ENCODE measurements around the gene LSM14A. TPM values are rescaled to one million over a fixed set of nuclear protein-coding genes. Genes with fewer than 3 reads are reported as not detected.
"Not testable (repeated sequence)": the region's sequence is repeated elsewhere in the genome, so short reads cannot be mapped to it uniquely, and the experiment has no call there.

LSM14A gene
- total RNA-seq, 2 experiments from 2014 or later = 120 to 129 TPM

DNA sequence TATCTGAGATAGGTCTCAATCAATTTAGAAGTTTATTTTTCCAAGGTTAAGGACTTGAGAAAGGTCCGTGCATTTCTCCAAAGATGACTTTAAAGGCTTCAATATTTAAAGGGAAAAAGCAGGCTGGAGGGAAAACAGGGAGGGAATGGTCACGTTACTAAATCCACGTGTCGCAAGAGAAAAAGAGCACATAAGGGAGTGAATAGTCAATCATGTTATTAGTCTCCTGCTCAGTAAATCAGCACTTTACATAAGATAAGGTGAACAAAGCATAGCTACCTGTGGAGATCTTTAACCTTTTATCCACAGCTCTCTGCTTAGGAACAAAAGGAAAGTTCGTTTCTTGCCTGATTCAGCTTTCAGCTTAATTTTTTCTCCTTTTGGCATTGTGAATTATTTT lies 31.3 kb upstream of the LSM14A start:
- H3K27ac Mint-ChIP-seq = no peak overlapping the region
- ChIA-PET CTCF (no interaction called here), POLR2A (no interaction called here)
- H3K36me3 Mint-ChIP-seq (ENCODE audit: low read depth) = no peaks in the 10 kb centered on the region
- H3K27me3 Mint-ChIP-seq = no peaks in the 10 kb centered on the region
- no peaks in the 10 kb centered on the region for H3K9me3 Mint-ChIP-seq
- no peak overlapping the region for H3K4me3 Mint-ChIP-seq
- no peak for DNase-seq
- no peaks in the 10 kb centered on the region for H3K4me1 Mint-ChIP-seq

- H3K27ac Mint-ChIP-seq = no peak overlapping the region
- POLR2A ChIA-PET = interaction anchor here (1.8 to 2.4 kb wide), 2 partner anchors 8 to 29 kb away, joined by 7 to 8 read pairs; partner anchors contain the start of gene LSM14A
Observed at GRCh38 chr19:34142440-34142839, 29.9 kb upstream of the LSM14A start.

GRCh38 chr19:34145741-34146202 lies 26.5 kb upstream of the LSM14A start:
- CTCF ChIA-PET = interaction anchor here (0.6 to 2.6 kb wide), 12 partner anchors 9 to 368 kb away, joined by 3 to 17 read pairs (median 4); partner anchors contain the start of gene LSM14A

More at GRCh38 chr19:34142440-34142839, 29.9 kb upstream of the LSM14A start:
- no peaks in the 10 kb centered on the region for H3K27me3 Mint-ChIP-seq
- no peaks in the 10 kb centered on the region for H3K4me1 Mint-ChIP-seq
- H3K9me3 Mint-ChIP-seq = no peaks in the 10 kb centered on the region
- no peaks in the 10 kb centered on the region for H3K36me3 Mint-ChIP-seq (ENCODE audit: low read depth)
- H3K4me3 Mint-ChIP-seq = no peak overlapping the region
- CTCF ChIA-PET = interaction anchor here (1.1 to 2.7 kb wide), 3 partner anchors 10 to 364 kb away, joined by 3 to 13 read pairs (median 5); no protein-coding TSS in a partner anchor
- no peak for DNase-seq

GRCh38 chr19:34148658-34149185 lies 23.6 kb upstream of the LSM14A start:
- no peaks in the 10 kb centered on the region for H3K36me3 Mint-ChIP-seq (ENCODE audit: low read depth)
- no peaks in the 10 kb centered on the region for H3K4me1 Mint-ChIP-seq
- POLR2A ChIA-PET = no interaction called here
- H3K27me3 Mint-ChIP-seq = no peaks in the 10 kb centered on the region
- H3K4me3 Mint-ChIP-seq = no peak overlapping the region
- no peak overlapping the region for H3K27ac Mint-ChIP-seq
- DNase-seq = no peak
- CTCF ChIA-PET = interaction anchor here (1.2 kb wide), 1 partner anchor 150 kb away, joined by 3 read pairs; no protein-coding TSS in a partner anchor
- H3K9me3 Mint-ChIP-seq = no peaks in the 10 kb centered on the region

More at GRCh38 chr19:34145741-34146202, 26.5 kb upstream of the LSM14A start:
- POLR2A ChIA-PET = interaction anchor here (1.0 kb wide), 1 partner anchor 11 kb away, joined by 5 read pairs; no protein-coding TSS in a partner anchor
- no peaks in the 10 kb centered on the region for H3K27me3 Mint-ChIP-seq
- no peaks in the 10 kb centered on the region for H3K9me3 Mint-ChIP-seq
- H3K27ac Mint-ChIP-seq = no peak overlapping the region
- no peaks in the 10 kb centered on the region for H3K4me1 Mint-ChIP-seq
- DNase-seq = peak; percentile 64
- H3K36me3 Mint-ChIP-seq (ENCODE audit: low read depth) = no peaks in the 10 kb centered on the region
- H3K4me3 Mint-ChIP-seq = no peak overlapping the region

DNA sequence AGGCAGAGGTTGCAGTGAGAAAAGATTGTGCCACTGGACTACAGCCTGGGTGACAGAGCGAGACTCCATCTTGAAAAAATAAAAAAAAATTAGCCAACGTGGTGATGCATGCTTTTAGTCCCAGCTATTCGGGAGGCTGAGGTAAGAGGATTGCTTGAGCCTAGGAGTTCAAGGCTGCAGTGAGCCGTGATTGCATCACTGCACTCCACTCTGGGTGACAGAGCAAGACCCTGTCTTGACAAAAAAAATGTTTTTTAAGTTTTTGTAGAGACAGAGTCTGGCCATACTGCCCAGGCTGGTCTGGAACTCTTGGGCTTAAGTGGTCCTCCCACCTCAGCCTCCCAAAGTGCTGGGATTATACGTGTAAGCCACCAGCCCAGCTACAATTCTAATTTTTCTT lies 22.4 kb upstream of the LSM14A start:
- CTCF ChIA-PET = interaction anchor here (1.0 kb wide), 1 partner anchor 372 kb away, joined by 3 read pairs; no protein-coding TSS in a partner anchor
- Mint-ChIP-seq H3K36me3 (ENCODE audit: low read depth) (no peaks in the 10 kb centered on the region), H3K4me1 (no peaks in the 10 kb centered on the region), H3K27me3 (no peaks in the 10 kb centered on the region), H3K27ac (no peak overlapping the region), H3K9me3 (no peaks in the 10 kb centered on the region), H3K4me3 (no peak overlapping the region)
- POLR2A ChIA-PET = no interaction called here
- no peak for DNase-seq

- Mint-ChIP-seq H3K27me3 (no peaks in the 10 kb centered on the region), H3K27ac (no peak overlapping the region), H3K4me3 (no peak overlapping the region), H3K4me1 (no peaks in the 10 kb centered on the region), H3K9me3 (no peaks in the 10 kb centered on the region), H3K36me3 (ENCODE audit: low read depth) (no peaks in the 10 kb centered on the region)
- DNase-seq = no peak
- CTCF ChIA-PET = interaction anchor here (1.0 kb wide), 1 partner anchor 372 kb away, joined by 3 read pairs; no protein-coding TSS in a partner anchor
- POLR2A ChIA-PET = no interaction called here
Observed at GRCh38 chr19:34150558-34150957, 21.7 kb upstream of the LSM14A start.

DNA sequence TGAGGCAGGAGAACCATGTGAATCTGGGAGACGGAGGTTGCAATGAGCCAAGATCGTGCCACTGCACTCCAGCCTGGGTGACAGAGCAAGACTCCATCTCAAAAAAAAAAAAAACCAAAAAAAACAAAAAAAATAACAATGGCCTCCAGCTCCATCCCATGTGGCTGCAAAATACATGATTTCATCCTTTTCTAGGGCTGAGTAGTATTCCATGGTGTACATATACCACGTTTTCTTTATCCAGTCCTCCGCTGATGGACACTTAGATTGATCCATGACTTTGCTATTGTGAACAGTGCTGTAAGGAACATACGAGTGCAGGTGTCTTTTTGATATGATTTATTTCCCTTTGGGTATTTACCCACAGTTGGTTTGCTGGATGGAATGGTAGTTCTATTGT lies 20.9 kb upstream of the LSM14A start:
- POLR2A ChIA-PET = no interaction called here
- DNase-seq = no peak
- Mint-ChIP-seq H3K4me3 (no peak overlapping the region), H3K27me3 (no peaks in the 10 kb centered on the region), H3K9me3 (no peaks in the 10 kb centered on the region), H3K4me1 (no peaks in the 10 kb centered on the region), H3K27ac (no peak overlapping the region), H3K36me3 (ENCODE audit: low read depth) (no peaks in the 10 kb centered on the region)
- CTCF ChIA-PET = no interaction called here

- POLR2A ChIA-PET = no interaction called here
- Mint-ChIP-seq H3K9me3 (no peaks in the 10 kb centered on the region), H3K27ac (no peak overlapping the region), H3K36me3 (ENCODE audit: low read depth) (no peaks in the 10 kb centered on the region), H3K4me3 (no peak overlapping the region), H3K4me1 (no peaks in the 10 kb centered on the region), H3K27me3 (no peaks in the 10 kb centered on the region)
- CTCF ChIA-PET = no interaction called here
- no peak for DNase-seq
Observed at GRCh38 chr19:34154401-34154800, 17.9 kb upstream of the LSM14A start.

GRCh38 chr19:34155686-34156085 lies 16.6 kb upstream of the LSM14A start:
- DNase-seq = no peak
- no peaks in the 10 kb centered on the region for H3K9me3 Mint-ChIP-seq
- H3K27ac Mint-ChIP-seq = no peak overlapping the region
- CTCF ChIA-PET = interaction anchor here (1.5 kb wide), 1 partner anchor 12 kb away, joined by 4 read pairs; no protein-coding TSS in a partner anchor
- H3K4me1 Mint-ChIP-seq = no peaks in the 10 kb centered on the region
- POLR2A ChIA-PET = interaction anchor here (3.3 kb wide), 1 partner anchor 17 kb away, joined by 13 read pairs; the partner anchor contains the start of gene LSM14A
- no peak overlapping the region for H3K4me3 Mint-ChIP-seq
- no peaks in the 10 kb centered on the region for H3K27me3 Mint-ChIP-seq
- H3K36me3 Mint-ChIP-seq (ENCODE audit: low read depth) = no peaks in the 10 kb centered on the region

GRCh38 chr19:34158966-34159365 lies 13.3 kb upstream of the LSM14A start:
- CTCF ChIA-PET; H3K36me3 Mint-ChIP-seq (ENCODE audit: low read depth); H3K4me3 Mint-ChIP-seq; DNase-seq; H3K9me3 Mint-ChIP-seq; H3K27ac Mint-ChIP-seq; H3K4me1 Mint-ChIP-seq; H3K27me3 Mint-ChIP-seq: not testable (repeated sequence)
- POLR2A ChIA-PET = interaction anchor here (3.3 kb wide), 1 partner anchor 14 kb away, joined by 13 read pairs; the partner anchor contains the start of gene LSM14A

DNA sequence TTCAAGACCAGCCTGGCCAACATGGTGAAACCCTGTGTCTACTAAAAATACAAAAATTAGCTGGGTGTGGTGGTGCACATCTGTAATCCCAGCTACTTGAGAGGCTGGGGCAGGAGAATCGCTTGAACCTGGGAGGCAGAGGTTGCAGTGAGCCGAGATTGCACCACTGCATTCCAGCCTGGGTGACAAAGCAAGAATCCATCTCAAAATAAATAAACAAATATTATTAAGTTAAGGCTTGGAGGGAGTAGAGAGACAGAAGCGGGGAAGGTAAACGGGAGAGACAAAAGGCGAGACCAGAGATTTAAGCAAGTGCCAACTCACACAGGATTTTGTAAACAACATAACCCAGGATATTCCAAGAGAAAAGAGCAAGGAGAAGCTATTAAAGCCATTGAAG lies 12.8 kb upstream of the LSM14A start:
- H3K27ac Mint-ChIP-seq, POLR2A ChIA-PET: not testable (repeated sequence)

GRCh38 chr19:34161902-34162301 lies 10.4 kb upstream of the LSM14A start:
- H3K36me3 Mint-ChIP-seq (ENCODE audit: low read depth); H3K27me3 Mint-ChIP-seq; H3K4me1 Mint-ChIP-seq; CTCF ChIA-PET; H3K9me3 Mint-ChIP-seq; H3K4me3 Mint-ChIP-seq; DNase-seq; H3K27ac Mint-ChIP-seq: not testable (repeated sequence)
- POLR2A ChIA-PET = interaction anchor here (2.1 kb wide), 1 partner anchor 10 kb away, joined by 7 read pairs; no protein-coding TSS in a partner anchor

More for the DNA sequence above, 12.8 kb upstream of the LSM14A start:
- H3K9me3 Mint-ChIP-seq; H3K4me3 Mint-ChIP-seq; DNase-seq; H3K27me3 Mint-ChIP-seq; H3K36me3 Mint-ChIP-seq (ENCODE audit: low read depth); H3K4me1 Mint-ChIP-seq; CTCF ChIA-PET: not testable (repeated sequence)

- DNase-seq = no peak
- H3K27ac Mint-ChIP-seq = no peak overlapping the region
- CTCF ChIA-PET = no interaction called here
- H3K27me3 Mint-ChIP-seq = no peaks in the 10 kb centered on the region
- no peaks in the 10 kb centered on the region for H3K36me3 Mint-ChIP-seq (ENCODE audit: low read depth)
- no peaks in the 10 kb centered on the region for H3K9me3 Mint-ChIP-seq
- POLR2A ChIA-PET = no interaction called here
- H3K4me3 Mint-ChIP-seq = no peak overlapping the region
- H3K4me1 Mint-ChIP-seq = no peaks in the 10 kb centered on the region
Observed at GRCh38 chr19:34165295-34165738, 7.0 kb upstream of the LSM14A start.
